ENCODE data around the gene KDM5C.

Gene KDM5C

GRCh38 chrX:53160297-53160983 lies 64.6 kb downstream of the KDM5C start:
- Histone ChIP-seq H3K36me3 (ENCODE audit: control insufficient read depth in 1 of 2, insufficient read depth in 2 of 2, low read length in 2 of 2) (no peaks in the 10 kb centered on the region), H3K9me3 (ENCODE audit: control insufficient read depth in 1 of 2, low read length in 2 of 2) (no peaks in the 10 kb centered on the region), H3K9ac (ENCODE audit: low read depth in 1 of 2, low read length in 2 of 2) (no peak overlapping the region), H3K4me3 (ENCODE audit: low read depth in 1 of 2, low read length in 2 of 2) (no peak overlapping the region), H3K27ac (ENCODE audit: low read depth, low read length) (no peak overlapping the region), H3K4me1 (ENCODE audit: control insufficient read depth in 1 of 2, insufficient read depth in 2 of 2, low read length in 2 of 2) (no peaks in the 10 kb centered on the region), H3K27me3 (ENCODE audit: control insufficient read depth in 1 of 2, insufficient read depth in 2 of 2, low read length in 2 of 2) (no peaks in the 10 kb centered on the region)

DNA sequence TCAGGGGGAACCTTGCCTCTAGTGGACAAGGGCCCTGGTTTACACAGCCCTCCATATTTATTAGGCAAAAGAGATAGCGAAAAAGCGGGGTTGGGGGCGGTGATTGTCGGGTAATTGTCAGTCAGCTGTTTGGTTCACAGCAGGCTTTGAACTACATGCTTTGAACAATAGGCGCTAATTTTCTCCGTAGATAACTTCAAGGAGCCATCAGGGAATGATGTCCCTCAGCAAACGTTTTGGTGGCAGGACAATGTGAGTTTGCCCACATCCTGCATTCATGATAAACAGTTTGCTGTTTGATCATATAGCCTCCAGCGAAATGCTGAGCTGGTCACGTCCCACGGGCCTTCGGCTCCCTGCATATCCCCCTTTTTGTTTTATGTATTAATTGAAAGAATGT lies 65.8 kb downstream of the KDM5C start:
- Histone ChIP-seq H3K36me3 (ENCODE audit: control insufficient read depth in 1 of 2, insufficient read depth in 2 of 2, low read length in 2 of 2) (no peaks in the 10 kb centered on the region), H3K27me3 (ENCODE audit: control insufficient read depth in 1 of 2, insufficient read depth in 2 of 2, low read length in 2 of 2) (no peaks in the 10 kb centered on the region), H3K4me3 (ENCODE audit: low read depth in 1 of 2, low read length in 2 of 2) (no peak overlapping the region), H3K4me1 (ENCODE audit: control insufficient read depth in 1 of 2, insufficient read depth in 2 of 2, low read length in 2 of 2) (no peaks in the 10 kb centered on the region), H3K9me3 (ENCODE audit: control insufficient read depth in 1 of 2, low read length in 2 of 2) (no peaks in the 10 kb centered on the region), H3K27ac (ENCODE audit: low read depth, low read length) (no peak overlapping the region), H3K9ac (ENCODE audit: low read depth in 1 of 2, low read length in 2 of 2) (no peak overlapping the region)

- no peak overlapping the region for H3K4me3 ChIP-seq (ENCODE audit: low read depth in 1 of 2, low read length in 2 of 2)
- no peaks in the 10 kb centered on the region for H3K4me1 ChIP-seq (ENCODE audit: control insufficient read depth in 1 of 2, insufficient read depth in 2 of 2, low read length in 2 of 2)
- H3K36me3 ChIP-seq (ENCODE audit: control insufficient read depth in 1 of 2, insufficient read depth in 2 of 2, low read length in 2 of 2) = no peaks in the 10 kb centered on the region
- H3K9me3 ChIP-seq (ENCODE audit: control insufficient read depth in 1 of 2, low read length in 2 of 2) = no peaks in the 10 kb centered on the region
- H3K27ac ChIP-seq (ENCODE audit: low read depth, low read length) = no peak overlapping the region
- no peak overlapping the region for H3K9ac ChIP-seq (ENCODE audit: low read depth in 1 of 2, low read length in 2 of 2)
- H3K27me3 ChIP-seq (ENCODE audit: control insufficient read depth in 1 of 2, insufficient read depth in 2 of 2, low read length in 2 of 2) = no peaks in the 10 kb centered on the region
Observed at GRCh38 chrX:53156207-53156596, 68.8 kb downstream of the KDM5C start.

DNA sequence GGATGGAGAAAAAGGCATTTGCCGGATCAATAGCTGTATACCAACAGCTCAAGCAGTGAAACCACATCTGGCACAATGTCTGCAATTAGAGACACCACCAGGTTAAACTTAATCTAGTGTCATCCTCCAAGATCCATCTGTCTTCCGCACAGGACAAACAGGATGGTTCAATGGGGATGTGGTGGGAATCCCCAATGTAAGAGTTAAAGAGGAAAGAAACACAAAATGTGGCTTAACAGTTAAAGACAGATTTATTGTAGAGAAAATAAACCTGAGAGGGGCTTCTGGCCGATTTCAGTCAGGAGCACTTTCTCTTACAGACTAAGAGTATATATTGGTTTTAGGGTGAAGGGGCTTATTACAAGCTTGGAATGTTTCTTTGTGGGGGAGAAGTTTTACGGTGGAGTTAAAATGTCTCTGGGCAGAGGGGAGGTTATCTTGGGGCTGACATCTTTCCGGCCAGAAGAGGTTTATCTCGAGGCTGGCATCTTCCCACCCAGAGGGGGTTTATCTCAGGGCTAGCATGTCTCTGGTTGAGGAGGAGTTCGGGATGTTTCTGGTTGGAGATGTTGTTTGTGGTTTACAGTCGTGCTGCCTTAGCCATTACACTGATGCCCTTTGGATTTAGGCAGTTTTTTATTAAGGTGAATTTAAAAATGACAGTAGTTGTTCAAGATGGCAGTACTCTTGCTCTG lies 69.3 kb downstream of the KDM5C start:
- Histone ChIP-seq H3K36me3 (ENCODE audit: control insufficient read depth in 1 of 2, insufficient read depth in 2 of 2, low read length in 2 of 2) (no peaks in the 10 kb centered on the region), H3K27me3 (ENCODE audit: control insufficient read depth in 1 of 2, insufficient read depth in 2 of 2, low read length in 2 of 2) (no peaks in the 10 kb centered on the region), H3K9ac (ENCODE audit: low read depth in 1 of 2, low read length in 2 of 2) (no peak overlapping the region), H3K27ac (ENCODE audit: low read depth, low read length) (no peak overlapping the region), H3K4me1 (ENCODE audit: control insufficient read depth in 1 of 2, insufficient read depth in 2 of 2, low read length in 2 of 2) (no peaks in the 10 kb centered on the region), H3K4me3 (ENCODE audit: low read depth in 1 of 2, low read length in 2 of 2) (no peak overlapping the region), H3K9me3 (ENCODE audit: control insufficient read depth in 1 of 2, low read length in 2 of 2) (no peaks in the 10 kb centered on the region)

DNA sequence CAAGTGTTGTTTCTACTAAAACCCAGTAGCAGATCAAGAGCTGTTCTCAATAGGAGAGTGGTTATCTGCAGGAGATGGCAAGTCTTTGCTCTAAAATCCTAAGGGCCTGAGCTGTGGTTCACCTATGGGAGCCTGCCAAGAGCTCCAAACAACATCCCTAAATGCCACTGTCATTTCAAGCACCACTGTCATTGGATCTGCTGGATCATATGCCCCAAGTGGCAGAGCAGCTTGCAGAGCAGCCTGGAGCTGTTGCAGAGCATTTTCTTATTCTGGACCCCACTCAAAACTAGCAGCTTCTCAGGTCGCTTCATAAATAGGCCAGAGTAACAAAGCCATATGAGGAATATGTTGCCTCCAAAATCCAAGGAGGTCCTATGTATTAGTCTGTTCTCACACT lies 71.4 kb downstream of the KDM5C start:
- Histone ChIP-seq H3K27me3 (ENCODE audit: control insufficient read depth in 1 of 2, insufficient read depth in 2 of 2, low read length in 2 of 2) (no peaks in the 10 kb centered on the region), H3K9me3 (ENCODE audit: control insufficient read depth in 1 of 2, low read length in 2 of 2) (no peaks in the 10 kb centered on the region), H3K27ac (ENCODE audit: low read depth, low read length) (no peak overlapping the region), H3K4me1 (ENCODE audit: control insufficient read depth in 1 of 2, insufficient read depth in 2 of 2, low read length in 2 of 2) (no peaks in the 10 kb centered on the region), H3K4me3 (ENCODE audit: low read depth in 1 of 2, low read length in 2 of 2) (no peak overlapping the region), H3K36me3 (ENCODE audit: control insufficient read depth in 1 of 2, insufficient read depth in 2 of 2, low read length in 2 of 2) (no peaks in the 10 kb centered on the region), H3K9ac (ENCODE audit: low read depth in 1 of 2, low read length in 2 of 2) (no peak overlapping the region)
